Chondrocyte (in vitro differentiated cells): ENCODE data around the gene C12orf43. TPM values are rescaled to one million over a fixed set of nuclear protein-coding genes. Genes with fewer than 3 reads are reported as not detected.

ENCODE experiments used
- DNase-seq: peaks from one replicate; pipeline ENCODE4 v3.0.0; 2021; ENCODE audit warnings: mixed read lengths, low spot score
- H3K27ac Mint-ChIP-seq: one replicate; pipeline ENCODE4 v1.8.0; 2021; ENCODE audit warnings: mild to moderate bottlenecking, moderate library complexity, mixed read lengths; ENCODE audit not compliant: unreplicated experiment
- H3K27me3 Mint-ChIP-seq: 2 replicates; pipeline ENCODE4 v1.8.0; 2021; ENCODE audit warnings: low read depth, mixed read lengths
- H3K36me3 Mint-ChIP-seq: 2 replicates; pipeline ENCODE4 v1.8.0; 2021; ENCODE audit warnings: low read depth, mixed read lengths
- H3K4me1 Mint-ChIP-seq: 2 replicates; pipeline ENCODE4 v1.8.0; 2021; ENCODE audit warnings: low read depth, mild to moderate bottlenecking, mixed read lengths
- H3K4me3 Mint-ChIP-seq: one replicate; pipeline ENCODE4 v1.8.0; 2021; ENCODE audit warnings: mild to moderate bottlenecking, moderate library complexity, mixed read lengths; ENCODE audit not compliant: unreplicated experiment
- H3K9me3 Mint-ChIP-seq: 2 replicates; pipeline ENCODE4 v1.8.0; 2021; ENCODE audit warnings: low read depth, mixed read lengths
- CTCF ChIP-seq: fragments of 200-600 bp; sonication (generic); IDR thresholded peaks from 2 replicates; pipeline ENCODE4 v1.5.0; 2021; ENCODE audit warnings: antibody characterized with exemption, mild to moderate bottlenecking, moderate library complexity
- total RNA-seq: library from RNA; stranded (reverse); gene quantifications from 3 replicates; pipeline ENCODE4 v1.2.1, GENCODE V29; 2021

Gene C12orf43
- total RNA-seq, 1 donor from 2014 or later, result 14.1 TPM

GRCh38 chr12:121061831-121062230 is 45.5 kb upstream of the C12orf43 start:
- DNase-seq, result no peak
- Mint-ChIP-seq H3K36me3 (no peaks in the 10 kb centered on the region), H3K27me3 (peaks cover 20% of the 10 kb centered on the region), H3K4me3 (no peak overlapping the region), H3K9me3 (no peaks in the 10 kb centered on the region), H3K27ac (no peak overlapping the region), H3K4me1 (peaks cover 7% of the 10 kb centered on the region)
- peak; percentile 67 for TF ChIP-seq CTCF

GRCh38 chr12:121060149-121061001 is 44.1 kb upstream of the C12orf43 start:
- peaks cover 7% of the 10 kb centered on the region for H3K4me1 Mint-ChIP-seq
- TF ChIP-seq CTCF, result peak; percentile 76
- DNase-seq, result no peak
- H3K27ac Mint-ChIP-seq, result no peak overlapping the region
- H3K27me3 Mint-ChIP-seq, result peaks cover 12% of the 10 kb centered on the region
- H3K4me3 Mint-ChIP-seq, result no peak overlapping the region
- H3K9me3 Mint-ChIP-seq, result no peaks in the 10 kb centered on the region
- no peaks in the 10 kb centered on the region for H3K36me3 Mint-ChIP-seq

- no peak overlapping the region for H3K27ac Mint-ChIP-seq
- H3K4me3 Mint-ChIP-seq, result no peak overlapping the region
- no peak for TF ChIP-seq CTCF
- no peaks in the 10 kb centered on the region for H3K9me3 Mint-ChIP-seq
- peaks cover 10% of the 10 kb centered on the region for H3K27me3 Mint-ChIP-seq
- no peaks in the 10 kb centered on the region for H3K36me3 Mint-ChIP-seq
- no peak for DNase-seq
- H3K4me1 Mint-ChIP-seq, result peaks cover 7% of the 10 kb centered on the region
These were observed 43.0 kb upstream of the C12orf43 start for GRCh38 chr12:121059031-121059898.

GRCh38 chr12:121057794-121058193 is 41.5 kb upstream of the C12orf43 start:
- Mint-ChIP-seq H3K36me3 (no peaks in the 10 kb centered on the region), H3K4me3 (no peak overlapping the region), H3K4me1 (peaks cover 7% of the 10 kb centered on the region), H3K9me3 (no peaks in the 10 kb centered on the region), H3K27ac (no peak overlapping the region), H3K27me3 (peaks cover 14% of the 10 kb centered on the region)
- TF ChIP-seq CTCF, result no peak
- DNase-seq, result no peak

- no peaks in the 10 kb centered on the region for H3K9me3 Mint-ChIP-seq
- no peak for TF ChIP-seq CTCF
- H3K4me1 Mint-ChIP-seq, result no peaks in the 10 kb centered on the region
- H3K27ac Mint-ChIP-seq, result no peak overlapping the region
- no peaks in the 10 kb centered on the region for H3K36me3 Mint-ChIP-seq
- DNase-seq, result no peak
- H3K4me3 Mint-ChIP-seq, result no peak overlapping the region
- peaks cover 33% of the 10 kb centered on the region for H3K27me3 Mint-ChIP-seq
These were observed 37.4 kb upstream of the C12orf43 start for GRCh38 chr12:121053706-121054105.
